ENCODE measurements around the gene GLIPR1L2.

Gene GLIPR1L2

GRCh38 chr12:75378354-75378753 lies 12.5 kb upstream of the GLIPR1L2 start:
- no peaks in the 10 kb centered on the region for H3K27me3 Mint-ChIP-seq (ENCODE audit: low read depth, poor library complexity)
- H3K27ac Mint-ChIP-seq = no peak overlapping the region
- H3K4me3 Mint-ChIP-seq = no peak overlapping the region
- no peak for DNase-seq
- peaks cover 4% of the 10 kb centered on the region for H3K36me3 Mint-ChIP-seq (ENCODE audit: low read depth)
- no peaks in the 10 kb centered on the region for H3K4me1 Mint-ChIP-seq
- H3K9me3 Mint-ChIP-seq = peaks cover 6% of the 10 kb centered on the region
- TF ChIP-seq CTCF (IDR thresholded peaks at IDR 0.05) = no peak

GRCh38 chr12:75389061-75389460 lies 1.8 kb upstream of the GLIPR1L2 start:
- peaks cover 28% of the 10 kb centered on the region for H3K4me1 Mint-ChIP-seq
- H3K36me3 Mint-ChIP-seq (ENCODE audit: low read depth) = peaks cover 5% of the 10 kb centered on the region
- TF ChIP-seq CTCF (IDR thresholded peaks at IDR 0.05) = no peak
- peak overlapping the region; percentile 88 for H3K4me3 Mint-ChIP-seq
- no peak for DNase-seq
- peaks cover 8% of the 10 kb centered on the region for H3K9me3 Mint-ChIP-seq
- H3K27me3 Mint-ChIP-seq (ENCODE audit: low read depth, poor library complexity) = peaks cover 7% of the 10 kb centered on the region
- H3K27ac Mint-ChIP-seq = no peak overlapping the region

GRCh38 chr12:75389706-75390105 lies 1.2 kb upstream of the GLIPR1L2 start:
- Mint-ChIP-seq H3K27me3 (ENCODE audit: low read depth, poor library complexity) (peaks cover 7% of the 10 kb centered on the region), H3K9me3 (peaks cover 8% of the 10 kb centered on the region), H3K4me1 (peaks cover 28% of the 10 kb centered on the region), H3K27ac (no peak overlapping the region), H3K36me3 (ENCODE audit: low read depth) (peaks cover 5% of the 10 kb centered on the region), H3K4me3 (peak overlapping the region; percentile 88)
- no peak for DNase-seq
- TF ChIP-seq CTCF (IDR thresholded peaks at IDR 0.05) = no peak

- Mint-ChIP-seq H3K27me3 (ENCODE audit: low read depth, poor library complexity) (peaks cover 7% of the 10 kb centered on the region), H3K9me3 (peaks cover 8% of the 10 kb centered on the region), H3K27ac (no peak overlapping the region), H3K36me3 (ENCODE audit: low read depth) (peaks cover 5% of the 10 kb centered on the region), H3K4me3 (peak overlapping the region; percentile 88), H3K4me1 (peaks cover 28% of the 10 kb centered on the region)
- DNase-seq = no peak
- no peak for TF ChIP-seq CTCF (IDR thresholded peaks at IDR 0.05)
Observed at GRCh38 chr12:75390156-75390898, 562 bp upstream of the GLIPR1L2 start.

- no peak for DNase-seq
- no peak overlapping the region for H3K27ac Mint-ChIP-seq
- peaks cover 7% of the 10 kb centered on the region for H3K4me1 Mint-ChIP-seq
- TF ChIP-seq CTCF (IDR thresholded peaks at IDR 0.05) = no peak
- H3K4me3 Mint-ChIP-seq = no peak overlapping the region
- peaks cover 6% of the 10 kb centered on the region for H3K9me3 Mint-ChIP-seq
- H3K36me3 Mint-ChIP-seq (ENCODE audit: low read depth) = no peaks in the 10 kb centered on the region
- peaks cover 3% of the 10 kb centered on the region for H3K27me3 Mint-ChIP-seq (ENCODE audit: low read depth, poor library complexity)
Observed at GRCh38 chr12:75404231-75404630, 13.3 kb downstream of the GLIPR1L2 start.

GRCh38 chr12:75407683-75408082 lies 16.8 kb downstream of the GLIPR1L2 start:
- no peak for TF ChIP-seq CTCF (IDR thresholded peaks at IDR 0.05)
- no peak for DNase-seq
- Mint-ChIP-seq H3K27ac (no peak overlapping the region), H3K4me1 (peaks cover 7% of the 10 kb centered on the region), H3K4me3 (no peak overlapping the region), H3K36me3 (ENCODE audit: low read depth) (no peaks in the 10 kb centered on the region), H3K27me3 (ENCODE audit: low read depth, poor library complexity) (no peaks in the 10 kb centered on the region), H3K9me3 (peaks cover 6% of the 10 kb centered on the region)

Measured in nephron progenitor cell (in vitro differentiated cells).